Muscle layer of colon (tissue), 2 donors: Measurements from ENCODE around the gene CPNE7.
"Not testable (repeated sequence)": the region's sequence is repeated elsewhere in the genome, so short reads cannot be mapped to it uniquely, and the experiment has no call there.

Source experiments
- H3K27ac ChIP-seq: one replicate; pipeline ENCODE4 v1.7.0; 2013; ENCODE audit warnings: low read depth, mild to moderate bottlenecking, low read length, moderate library complexity
- H3K27me3 ChIP-seq, 2 donors: one replicate each; pipeline ENCODE4 v1.7.0; 2013; ENCODE audit warnings: low read length in 2 of 2, mild to moderate bottlenecking in 2 of 2; ENCODE audit not compliant: insufficient read depth in 2 of 2, control insufficient read depth in 1 of 2
- H3K36me3 ChIP-seq: one replicate; pipeline ENCODE4 v1.7.0; 2013; ENCODE audit warnings: mild to moderate bottlenecking, low read length; ENCODE audit not compliant: insufficient read depth
- H3K4me1 ChIP-seq: one replicate; pipeline ENCODE4 v1.7.0; 2013; ENCODE audit warnings: mild to moderate bottlenecking, low read length; ENCODE audit not compliant: insufficient read depth
- H3K4me3 ChIP-seq, 2 donors: one replicate each; pipeline ENCODE4 v1.7.0; 2013; ENCODE audit warnings: low read length in 2 of 2, low read depth in 1 of 2, mild to moderate bottlenecking in 1 of 2, moderate library complexity in 1 of 2
- H3K9ac ChIP-seq: one replicate; pipeline ENCODE4 v1.7.0; 2013; ENCODE audit warnings: low read length
- H3K9me3 ChIP-seq: one replicate; pipeline ENCODE4 v1.7.0; 2013; ENCODE audit warnings: mild to moderate bottlenecking, low read length
- donor health status: abdominal sarcoma.
- donor health status: Adenocarcinoma of cecum.

Gene CPNE7

GRCh38 chr16:89624777-89625761 lies 49.5 kb downstream of the CPNE7 start:
- Histone ChIP-seq H3K27me3 (peaks cover 6 to 19% of the 10 kb centered on the region in 2 donors), H3K9ac (no peak overlapping the region), H3K4me1 (no peaks in the 10 kb centered on the region), H3K36me3 (no peaks in the 10 kb centered on the region), H3K27ac (no peak overlapping the region), H3K4me3 (no peak overlapping the region), H3K9me3 (no peaks in the 10 kb centered on the region)

- H3K27ac ChIP-seq, result no peak overlapping the region
- no peak overlapping the region for H3K4me3 ChIP-seq
- H3K4me1 ChIP-seq, result no peaks in the 10 kb centered on the region
- no peak overlapping the region for H3K9ac ChIP-seq
- H3K9me3 ChIP-seq, result no peaks in the 10 kb centered on the region
- peaks cover 0 to 14% of the 10 kb centered on the region in 2 donors for H3K27me3 ChIP-seq
- no peaks in the 10 kb centered on the region for H3K36me3 ChIP-seq
Observed at GRCh38 chr16:89629827-89630610, 54.5 kb downstream of the CPNE7 start.

- H3K27me3 ChIP-seq, result peaks cover 0 to 14% of the 10 kb centered on the region in 2 donors
- H3K9me3 ChIP-seq, result no peaks in the 10 kb centered on the region
- no peaks in the 10 kb centered on the region for H3K36me3 ChIP-seq
- no peak overlapping the region for H3K9ac ChIP-seq
- H3K4me3 ChIP-seq, result no peak overlapping the region
- no peaks in the 10 kb centered on the region for H3K4me1 ChIP-seq
- H3K27ac ChIP-seq, result no peak overlapping the region
Observed at GRCh38 chr16:89633064-89633631, 57.6 kb downstream of the CPNE7 start.

GRCh38 chr16:89634463-89635385 lies 59.2 kb downstream of the CPNE7 start:
- H3K4me1 ChIP-seq, H3K36me3 ChIP-seq, H3K4me3 ChIP-seq, H3K9ac ChIP-seq, H3K9me3 ChIP-seq, H3K27ac ChIP-seq: not testable (repeated sequence)
- H3K27me3 ChIP-seq, result peaks cover 0 to 14% of the 10 kb centered on the region in 2 donors

GRCh38 chr16:89636663-89637062 lies 61.1 kb downstream of the CPNE7 start:
- Histone ChIP-seq H3K9me3 (no peaks in the 10 kb centered on the region), H3K4me3 (no peak overlapping the region), H3K4me1 (peaks cover 5% of the 10 kb centered on the region), H3K27me3 (peaks cover 0 to 7% of the 10 kb centered on the region in 2 donors), H3K27ac (no peak overlapping the region), H3K9ac (no peak overlapping the region), H3K36me3 (no peaks in the 10 kb centered on the region)

GRCh38 chr16:89637379-89637778 lies 61.8 kb downstream of the CPNE7 start:
- Histone ChIP-seq H3K9me3 (no peaks in the 10 kb centered on the region), H3K27ac (no peak overlapping the region), H3K9ac (no peak overlapping the region), H3K4me1 (peaks cover 5% of the 10 kb centered on the region), H3K27me3 (peaks cover 0 to 7% of the 10 kb centered on the region in 2 donors), H3K4me3 (no peak overlapping the region), H3K36me3 (no peaks in the 10 kb centered on the region)

DNA sequence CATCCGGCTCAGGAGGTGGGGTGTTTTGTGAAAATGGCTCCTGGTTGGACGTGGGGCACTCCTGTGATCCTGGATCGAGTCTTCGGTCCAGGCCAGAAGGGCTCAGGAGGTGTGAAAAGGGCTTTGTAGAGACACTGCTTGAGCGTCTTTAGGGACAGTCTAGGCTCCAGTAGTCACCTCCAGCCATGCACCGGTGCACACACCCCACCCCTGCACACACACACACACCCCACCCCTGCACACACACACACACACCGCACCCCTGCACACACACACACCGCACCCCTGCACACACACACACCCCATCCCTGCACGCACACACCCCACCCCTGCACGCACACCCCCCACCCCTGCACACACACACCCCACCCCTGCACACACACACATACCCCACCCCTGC lies 62.9 kb downstream of the CPNE7 start:
- no peak overlapping the region for H3K4me3 ChIP-seq
- H3K9me3 ChIP-seq, result no peaks in the 10 kb centered on the region
- H3K9ac ChIP-seq, result no peak overlapping the region
- peaks cover 5% of the 10 kb centered on the region for H3K4me1 ChIP-seq
- no peaks in the 10 kb centered on the region for H3K36me3 ChIP-seq
- peaks cover 0 to 2% of the 10 kb centered on the region in 2 donors for H3K27me3 ChIP-seq
- no peak overlapping the region for H3K27ac ChIP-seq

- Histone ChIP-seq H3K27ac (no peak overlapping the region), H3K4me3 (no peak overlapping the region), H3K27me3 (no peaks in the 10 kb centered on the region), H3K9me3 (no peaks in the 10 kb centered on the region), H3K36me3 (no peaks in the 10 kb centered on the region), H3K4me1 (peaks cover 5% of the 10 kb centered on the region), H3K9ac (no peak overlapping the region)
Observed at GRCh38 chr16:89639385-89639784, 63.8 kb downstream of the CPNE7 start.

DNA sequence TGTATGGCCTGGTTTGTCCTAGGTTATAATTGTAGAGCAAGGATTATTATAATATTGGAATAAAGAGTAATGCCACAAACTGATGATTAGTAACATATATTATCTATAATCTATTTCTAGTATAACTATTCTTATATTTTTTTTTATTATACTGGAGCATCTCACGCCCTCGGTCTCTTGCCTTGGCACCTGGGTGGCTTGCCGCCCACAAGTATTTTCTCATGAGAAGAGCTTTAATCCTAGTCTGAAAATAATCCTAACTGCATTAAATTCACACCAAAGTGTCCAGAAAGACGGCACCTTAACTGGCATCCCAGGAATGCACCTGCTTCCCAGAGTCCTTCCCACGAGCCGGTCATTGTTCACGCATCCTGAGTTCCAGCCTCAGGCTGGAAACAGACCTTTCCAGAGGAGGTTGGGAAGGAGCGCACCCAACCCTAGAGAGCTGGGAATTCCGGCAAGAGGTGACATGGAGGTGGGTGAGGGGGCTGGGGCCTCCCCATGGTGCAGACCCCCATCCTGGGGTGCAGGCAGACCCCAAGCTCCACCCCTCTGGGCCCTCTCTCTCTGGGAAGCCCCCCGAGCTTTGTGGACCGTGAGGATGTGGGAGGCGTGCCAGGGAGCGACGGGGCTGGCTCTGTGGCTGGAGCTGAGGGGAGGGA lies 66.0 kb downstream of the CPNE7 start:
- H3K4me3 ChIP-seq, result no peak overlapping the region
- H3K9me3 ChIP-seq, result no peaks in the 10 kb centered on the region
- no peak overlapping the region for H3K9ac ChIP-seq
- no peaks in the 10 kb centered on the region for H3K27me3 ChIP-seq
- peaks cover 18% of the 10 kb centered on the region for H3K36me3 ChIP-seq
- peaks cover 5% of the 10 kb centered on the region for H3K4me1 ChIP-seq
- H3K27ac ChIP-seq, result no peak overlapping the region

GRCh38 chr16:89642574-89642973 lies 67.0 kb downstream of the CPNE7 start:
- Histone ChIP-seq H3K9ac (no peak overlapping the region), H3K4me3 (no peak overlapping the region), H3K9me3 (no peaks in the 10 kb centered on the region), H3K27me3 (no peaks in the 10 kb centered on the region), H3K27ac (no peak overlapping the region), H3K36me3 (peaks cover 25% of the 10 kb centered on the region), H3K4me1 (peaks cover 5% of the 10 kb centered on the region)
